Stimulated activated CD8-positive, alpha-beta memory T cell treated with anti-CD3 and anti-CD28 coated beads, Interleukin-2, amount 100 ng/mL, for 48 hours (primary cell): ENCODE results near the gene PIK3IP1.

Source experiments
- DNase-seq, 2 donors: peaks; one replicate each; pipeline ENCODE4 v3.0.0-alpha.2; 2020; ENCODE audit warnings: low read depth in 2 of 2

Gene PIK3IP1

DNA sequence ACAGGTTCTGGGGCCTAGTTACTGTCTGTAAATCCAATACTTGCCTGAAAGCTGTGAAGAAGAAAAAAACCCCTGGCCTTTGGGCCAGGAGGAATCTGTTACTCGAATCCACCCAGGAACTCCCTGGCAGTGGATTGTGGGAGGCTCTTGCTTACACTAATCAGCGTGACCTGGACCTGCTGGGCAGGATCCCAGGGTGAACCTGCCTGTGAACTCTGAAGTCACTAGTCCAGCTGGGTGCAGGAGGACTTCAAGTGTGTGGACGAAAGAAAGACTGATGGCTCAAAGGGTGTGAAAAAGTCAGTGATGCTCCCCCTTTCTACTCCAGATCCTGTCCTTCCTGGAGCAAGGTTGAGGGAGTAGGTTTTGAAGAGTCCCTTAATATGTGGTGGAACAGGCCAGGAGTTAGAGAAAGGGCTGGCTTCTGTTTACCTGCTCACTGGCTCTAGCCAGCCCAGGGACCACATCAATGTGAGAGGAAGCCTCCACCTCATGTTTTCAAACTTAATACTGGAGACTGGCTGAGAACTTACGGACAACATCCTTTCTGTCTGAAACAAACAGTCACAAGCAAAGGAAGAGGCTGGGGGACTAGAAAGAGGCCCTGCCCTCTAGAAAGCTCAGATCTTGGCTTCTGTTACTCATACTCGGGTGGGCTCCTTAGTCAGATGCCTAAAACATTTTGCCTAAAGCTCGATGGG, 13.5 kb downstream of the PIK3IP1 start:
- no peak for DNase-seq

DNA sequence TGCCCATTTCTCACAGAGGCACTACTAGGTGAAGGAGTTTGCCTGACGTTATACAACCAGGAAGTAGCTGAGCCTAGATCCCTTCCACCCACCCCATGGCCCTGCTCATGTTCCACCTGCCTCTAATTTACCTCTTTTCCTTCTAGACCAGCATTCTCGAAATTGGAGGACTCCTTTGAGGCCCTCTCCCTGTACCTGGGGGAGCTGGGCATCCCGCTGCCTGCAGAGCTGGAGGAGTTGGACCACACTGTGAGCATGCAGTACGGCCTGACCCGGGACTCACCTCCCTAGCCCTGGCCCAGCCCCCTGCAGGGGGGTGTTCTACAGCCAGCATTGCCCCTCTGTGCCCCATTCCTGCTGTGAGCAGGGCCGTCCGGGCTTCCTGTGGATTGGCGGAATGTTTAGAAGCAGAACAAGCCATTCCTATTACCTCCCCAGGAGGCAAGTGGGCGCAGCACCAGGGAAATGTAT, 14.1 kb downstream of the PIK3IP1 start:
- DNase-seq: no peak

DNA sequence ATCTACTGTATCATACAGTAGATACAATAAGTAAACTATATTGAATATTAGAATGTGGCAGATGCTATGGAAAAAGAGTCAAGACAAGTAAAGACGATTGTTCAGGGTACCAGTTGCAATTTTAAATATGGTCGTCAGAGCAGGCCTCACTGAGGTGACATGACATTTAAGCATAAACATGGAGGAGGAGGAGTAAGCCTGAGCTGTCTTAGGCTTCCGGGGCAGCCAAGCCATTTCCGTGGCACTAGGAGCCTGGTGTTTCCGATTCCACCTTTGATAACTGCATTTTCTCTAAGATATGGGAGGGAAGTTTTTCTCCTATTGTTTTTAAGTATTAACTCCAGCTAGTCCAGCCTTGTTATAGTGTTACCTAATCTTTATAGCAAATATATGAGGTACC, 14.5 kb downstream of the PIK3IP1 start:
- DNase-seq: no peak

DNA sequence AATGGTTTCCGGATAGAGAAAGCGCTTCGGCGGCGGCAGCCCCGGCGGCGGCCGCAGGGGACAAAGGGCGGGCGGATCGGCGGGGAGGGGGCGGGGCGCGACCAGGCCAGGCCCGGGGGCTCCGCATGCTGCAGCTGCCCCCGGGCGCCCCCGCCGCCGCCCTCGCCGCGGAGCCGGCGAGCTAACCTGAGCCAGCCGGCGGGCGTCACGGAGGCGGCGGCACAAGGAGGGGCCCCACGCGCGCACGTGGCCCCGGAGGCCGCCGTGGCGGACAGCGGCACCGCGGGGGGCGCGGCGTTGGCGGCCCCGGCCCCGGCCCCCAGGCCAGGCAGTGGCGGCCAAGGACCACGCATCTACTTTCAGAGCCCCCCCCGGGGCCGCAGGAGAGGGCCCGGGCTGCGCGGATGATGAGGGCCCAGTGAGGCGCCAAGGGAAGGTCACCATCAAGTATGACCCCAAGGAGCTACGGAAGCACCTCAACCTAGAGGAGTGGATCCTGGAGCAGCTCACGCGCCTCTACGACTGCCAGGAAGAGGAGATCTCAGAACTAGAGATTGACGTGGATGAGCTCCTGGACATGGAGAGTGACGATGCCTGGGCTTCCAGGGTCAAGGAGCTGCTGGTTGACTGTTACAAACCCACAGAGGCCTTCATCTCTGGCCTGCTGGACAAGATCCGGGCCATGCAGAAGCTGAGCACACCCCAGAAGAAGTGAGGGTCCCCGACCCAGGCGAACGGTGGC, 15.7 kb downstream of the PIK3IP1 start:
- no peak for DNase-seq

DNA sequence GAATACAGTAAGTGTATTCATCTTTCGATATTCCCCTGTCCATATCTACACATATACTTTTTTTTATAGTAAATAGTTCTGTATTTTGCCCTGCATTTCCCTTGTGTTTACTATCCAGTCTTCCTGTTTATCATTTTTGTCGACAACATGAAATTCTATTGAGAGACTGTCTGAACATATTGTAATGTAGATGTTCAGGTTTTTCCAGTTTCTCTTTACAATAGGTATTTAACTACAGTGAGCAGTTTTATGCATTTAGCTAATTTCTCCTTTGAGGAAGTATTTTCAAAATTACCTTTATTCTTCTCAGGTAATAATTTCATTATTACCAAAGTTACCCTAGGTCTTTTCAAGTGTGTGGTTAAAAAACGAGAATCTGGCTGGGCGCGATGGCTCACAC, 16.7 kb downstream of the PIK3IP1 start:
- no peak for DNase-seq

DNA sequence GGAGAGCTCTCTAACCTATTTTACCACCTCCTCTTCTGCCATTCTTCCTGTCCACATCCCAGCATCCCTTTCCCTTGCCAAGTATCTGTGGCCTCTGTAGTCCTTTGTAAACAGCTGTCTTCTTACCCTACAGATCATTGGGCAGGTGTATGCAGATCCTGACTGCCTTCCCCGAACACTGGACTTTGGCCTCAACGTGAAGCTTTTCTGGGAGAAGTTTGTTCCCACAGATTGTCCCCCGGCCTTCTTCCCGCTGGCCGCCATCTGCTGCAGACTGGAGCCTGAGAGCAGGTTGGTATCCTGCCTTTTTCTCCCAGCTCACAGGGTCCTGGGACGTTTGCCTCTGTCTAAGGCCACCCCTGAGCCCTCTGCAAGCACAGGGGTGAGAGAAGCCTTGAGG, 17.3 kb downstream of the PIK3IP1 start:
- no peak for DNase-seq

DNA sequence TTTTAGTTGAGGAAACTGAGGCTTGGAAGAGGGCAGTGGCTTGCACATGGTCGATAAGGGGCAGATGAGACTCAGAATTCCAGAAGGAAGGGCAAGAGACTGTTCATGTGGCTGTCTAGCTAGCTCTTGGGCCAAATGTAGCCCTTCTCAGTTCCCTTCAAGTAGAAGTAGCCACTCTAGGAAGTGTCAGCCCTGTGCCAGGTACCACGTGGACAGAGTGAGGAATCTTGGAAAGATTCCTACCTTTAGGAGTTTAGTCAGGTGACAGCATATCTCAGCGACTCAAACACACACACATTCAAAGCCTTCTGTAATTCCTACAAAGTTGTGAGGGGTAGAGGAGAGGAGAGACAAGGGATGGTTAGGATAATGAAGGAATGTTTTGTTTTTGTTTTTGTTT, 18.3 kb downstream of the PIK3IP1 start:
- DNase-seq: no peak

DNA sequence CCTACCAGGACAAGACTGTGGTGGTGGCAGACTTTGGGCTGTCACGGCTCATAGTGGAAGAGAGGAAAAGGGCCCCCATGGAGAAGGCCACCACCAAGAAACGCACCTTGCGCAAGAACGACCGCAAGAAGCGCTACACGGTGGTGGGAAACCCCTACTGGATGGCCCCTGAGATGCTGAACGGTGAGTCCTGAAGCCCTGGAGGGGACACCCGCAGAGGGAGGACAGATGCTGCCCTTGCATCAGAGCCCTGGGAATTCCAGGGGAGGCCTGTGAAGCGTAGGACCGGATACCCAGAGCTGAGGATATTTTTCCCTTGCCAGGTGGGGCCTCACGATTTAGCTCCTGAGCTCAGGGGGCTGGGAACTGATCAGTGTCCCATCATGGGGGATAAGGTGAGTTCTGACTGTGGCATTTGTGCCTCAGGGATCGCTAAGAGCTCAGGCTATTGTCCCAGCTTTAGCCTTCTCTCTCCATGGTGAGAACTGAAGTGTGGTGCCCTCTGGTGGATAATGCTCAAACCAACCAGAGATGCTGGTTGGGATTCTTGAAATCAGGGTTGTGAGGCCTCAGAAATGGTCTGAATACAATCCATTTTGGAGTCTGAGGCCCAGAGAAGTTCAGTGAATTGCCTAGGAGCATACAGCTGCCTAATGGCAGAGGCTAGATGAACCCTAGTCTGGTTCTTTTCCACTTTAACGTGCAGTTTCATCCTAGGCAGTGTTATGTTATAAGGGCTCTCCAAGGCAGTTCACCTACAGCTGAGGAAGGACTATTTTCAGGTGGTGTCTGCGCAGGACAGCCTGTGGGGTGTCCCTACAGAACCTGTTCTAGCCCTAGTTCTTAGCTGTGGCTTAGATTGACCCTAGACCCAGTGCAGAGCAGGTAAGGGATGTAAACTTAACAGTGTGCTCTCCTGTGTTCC, 19.5 kb downstream of the PIK3IP1 start:
- no peak for DNase-seq

DNA sequence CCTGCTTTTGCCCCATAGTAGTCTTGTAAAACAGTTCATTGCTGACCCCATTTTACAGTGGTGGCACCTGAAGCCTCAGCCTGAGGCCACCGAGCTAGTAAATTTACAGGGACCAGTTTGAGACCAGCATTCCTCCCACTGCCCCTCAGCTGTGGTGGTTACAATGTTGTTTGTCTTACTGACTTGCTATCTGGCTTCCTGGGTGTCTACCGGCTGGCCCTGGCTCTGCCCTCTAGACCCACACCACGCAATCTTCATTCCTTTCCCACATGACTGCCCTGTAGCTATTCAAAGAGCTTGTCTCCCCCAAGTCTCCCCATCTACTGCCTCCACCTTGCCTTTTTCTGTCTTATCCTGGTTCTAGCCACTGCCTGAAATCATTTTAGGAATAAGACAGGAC, 20.8 kb downstream of the PIK3IP1 start:
- DNase-seq: no peak

DNA sequence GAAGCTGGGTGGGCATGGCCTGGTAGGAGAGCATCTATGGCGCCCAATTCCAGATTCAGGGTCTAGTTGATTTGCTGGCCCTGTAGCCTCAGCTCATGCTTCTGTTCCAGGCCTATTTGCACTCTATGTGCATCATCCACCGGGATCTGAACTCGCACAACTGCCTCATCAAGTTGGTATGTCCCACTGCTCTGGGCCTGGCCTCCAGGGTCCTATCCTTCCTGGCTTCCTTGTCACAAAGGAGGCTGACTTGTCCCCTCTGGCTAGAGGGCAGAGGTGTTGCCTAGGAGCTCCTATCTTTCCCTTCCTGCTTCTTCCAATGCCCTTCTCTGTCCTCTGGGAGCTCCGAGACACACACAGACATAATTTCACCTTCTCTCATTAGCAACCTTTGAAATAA, 21.3 kb downstream of the PIK3IP1 start:
- no peak for DNase-seq

DNA sequence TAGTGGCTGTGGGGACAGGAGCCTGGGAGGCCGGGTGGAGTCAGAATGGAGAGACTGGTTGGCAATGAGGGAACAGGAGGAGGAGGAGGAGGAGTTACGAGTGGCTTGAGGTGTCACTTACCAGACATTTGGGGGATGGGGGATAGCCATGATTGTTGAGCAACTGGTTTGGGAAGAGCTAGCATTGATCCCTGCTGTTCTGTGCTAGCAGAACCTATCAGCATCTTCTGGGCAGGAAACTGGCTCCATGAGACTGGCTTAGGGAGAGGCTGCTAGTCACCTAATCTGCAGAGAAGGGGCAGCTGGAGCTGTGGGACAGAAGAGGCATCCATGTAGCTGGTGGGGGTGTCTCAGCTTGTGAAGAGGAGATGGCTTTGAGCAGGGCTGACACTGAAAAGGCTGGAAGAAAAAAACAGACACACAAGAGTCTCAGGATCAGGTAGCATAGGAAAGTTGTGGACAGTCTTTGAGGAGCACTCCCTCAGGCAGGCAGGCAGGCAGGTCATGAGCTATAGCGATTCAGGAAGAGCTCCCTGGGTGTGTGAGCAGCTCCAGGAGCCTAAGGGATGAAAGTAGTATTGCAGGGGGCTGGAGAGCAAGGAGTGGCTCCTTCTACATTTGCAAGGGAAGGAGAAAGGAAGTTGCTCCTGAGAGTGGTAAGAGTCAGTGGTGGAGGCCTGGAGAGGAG, 22.3 kb downstream of the PIK3IP1 start:
- DNase-seq: no peak

DNA sequence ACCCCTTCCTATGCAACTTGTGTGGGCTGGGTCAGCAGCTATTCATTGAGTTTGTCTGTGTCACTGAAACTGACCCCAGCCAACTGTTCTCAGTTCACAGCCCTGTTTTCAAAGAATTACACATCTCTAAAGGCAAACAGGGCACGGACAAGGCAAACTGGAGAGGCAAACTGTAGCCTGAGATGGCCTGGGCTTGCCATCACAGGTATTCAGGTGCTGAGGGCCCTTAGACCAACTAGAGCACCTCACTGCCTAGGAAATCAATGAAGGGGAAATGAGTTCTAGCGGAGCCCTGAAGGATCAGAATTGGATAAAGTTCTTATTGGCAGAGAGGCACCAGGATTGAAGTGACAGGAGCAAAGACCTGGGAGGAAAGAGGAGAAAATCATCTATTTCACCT, 24.0 kb downstream of the PIK3IP1 start:
- DNase-seq: no peak

DNA sequence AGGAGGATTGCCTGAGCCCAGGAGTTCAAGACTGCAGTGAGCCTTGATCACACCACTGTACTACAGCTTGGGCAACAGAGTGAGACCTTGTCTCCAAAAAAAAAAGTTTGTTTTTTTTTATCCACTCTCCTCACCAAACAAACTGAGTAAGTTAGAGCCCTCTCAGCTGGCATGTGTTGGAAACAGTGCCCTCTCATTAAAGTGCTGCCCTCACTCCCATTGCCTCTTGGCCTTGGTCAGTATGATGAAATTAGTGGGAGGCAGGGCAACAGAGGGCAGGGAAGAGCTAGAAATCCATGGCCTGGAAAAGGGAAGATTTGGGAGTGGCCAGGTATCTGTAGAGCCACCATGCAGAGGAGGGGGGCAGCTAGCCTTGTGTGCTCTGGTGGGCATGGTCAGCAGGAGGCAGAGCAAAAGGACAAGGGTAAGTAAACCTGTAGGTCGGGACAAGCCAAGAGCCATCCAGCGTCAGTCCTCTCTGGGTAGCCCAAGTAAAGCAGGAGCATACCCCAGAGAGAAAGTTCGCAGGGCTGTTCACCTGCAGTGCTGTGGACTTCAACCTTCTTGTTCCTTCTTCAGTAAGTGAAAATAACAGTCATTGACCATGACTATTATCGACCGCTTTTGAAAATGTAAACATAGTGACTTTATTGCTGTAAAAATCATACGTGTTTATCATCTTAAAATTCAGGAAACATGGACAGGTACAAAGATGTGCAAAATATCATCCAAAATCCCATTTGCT, 28.2 kb downstream of the PIK3IP1 start:
- no peak for DNase-seq

DNA sequence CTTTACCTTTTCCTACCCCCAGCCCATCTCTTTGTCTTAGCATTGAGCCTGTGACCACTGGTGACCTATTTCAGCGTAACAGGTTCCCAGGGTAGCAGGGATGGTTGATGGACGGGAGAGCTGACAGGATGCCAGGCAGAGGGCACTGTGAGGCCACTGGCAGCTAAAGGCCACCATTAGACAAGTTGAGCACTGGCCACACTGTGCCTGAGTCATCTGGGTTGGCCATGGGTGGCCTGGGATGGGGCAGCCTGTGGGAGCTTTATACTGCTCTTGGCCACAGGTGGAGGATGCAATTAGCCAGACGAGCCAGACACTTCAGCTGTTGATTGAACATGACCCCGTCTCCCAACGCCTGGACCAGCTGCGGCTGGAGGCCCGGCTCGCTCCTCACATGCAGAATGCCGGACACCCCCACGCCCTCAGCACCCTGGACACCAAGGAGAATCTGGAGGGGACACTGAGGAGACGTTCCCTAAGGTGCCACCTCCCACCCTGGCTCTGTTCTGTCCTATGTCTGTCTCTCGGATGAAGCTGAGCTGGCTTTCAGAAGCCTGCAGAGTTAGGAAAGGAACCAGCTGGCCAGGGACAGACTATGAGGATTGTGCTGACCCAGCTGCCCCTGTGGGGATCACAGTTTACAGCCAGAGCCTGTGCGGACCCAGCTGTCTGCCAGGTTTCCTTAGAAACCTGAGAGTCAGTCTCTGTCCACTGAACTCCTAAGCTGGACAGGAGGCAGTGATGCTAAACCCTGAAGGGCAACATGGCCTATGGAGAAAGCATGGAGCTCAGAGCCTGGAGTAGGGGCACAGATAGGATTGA, 29.8 kb downstream of the PIK3IP1 start:
- no peak for DNase-seq

DNA sequence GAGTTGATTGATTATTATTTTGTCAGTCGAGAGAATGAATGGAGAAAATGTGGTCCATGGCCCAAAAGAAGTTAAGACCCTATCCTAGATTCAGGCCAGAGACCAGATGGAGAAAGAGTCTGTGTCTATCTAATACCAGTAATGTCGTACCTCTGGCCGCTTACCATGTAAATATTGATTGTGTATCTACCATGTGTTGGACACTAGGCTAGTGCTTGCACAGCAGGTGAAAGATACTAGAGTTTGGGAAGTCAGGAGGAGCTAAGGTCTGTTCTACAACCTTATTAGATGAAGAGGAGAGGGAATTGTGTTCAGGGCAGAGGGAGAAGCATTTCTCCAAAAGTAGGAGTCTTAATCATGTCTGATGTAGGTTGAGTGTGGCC, 31.8 kb downstream of the PIK3IP1 start:
- no peak for DNase-seq

DNA sequence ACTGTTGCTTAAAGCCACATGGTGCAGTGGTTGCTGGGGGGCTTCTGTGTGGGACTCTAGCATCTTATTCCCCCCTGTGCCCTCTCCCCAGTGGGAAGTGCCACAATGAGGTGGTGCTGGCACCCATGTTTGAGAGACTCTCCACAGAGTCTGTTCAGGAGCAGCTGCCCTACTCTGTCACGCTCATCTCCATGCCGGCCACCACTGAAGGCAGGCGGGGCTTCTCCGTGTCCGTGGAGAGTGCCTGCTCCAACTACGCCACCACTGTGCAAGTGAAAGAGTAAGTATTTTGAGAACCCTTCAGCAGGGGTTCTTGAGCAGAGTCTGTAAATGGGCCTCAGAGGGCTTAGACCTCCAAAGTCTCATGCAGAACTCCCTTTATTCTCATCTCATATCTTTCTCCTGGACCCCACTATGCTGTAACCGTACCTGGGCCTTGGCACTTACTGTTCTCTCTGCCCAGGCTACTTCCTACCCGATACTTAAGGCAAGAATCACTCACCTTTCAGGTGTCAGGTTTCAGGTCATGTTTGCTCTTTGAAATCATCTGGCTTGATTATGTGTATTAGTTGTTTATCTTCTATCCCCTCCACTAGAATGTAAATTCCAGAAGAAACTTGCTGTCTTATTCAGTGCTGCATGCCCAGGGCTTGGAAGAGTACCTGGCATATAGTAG, 32.4 kb downstream of the PIK3IP1 start:
- no peak for DNase-seq

DNA sequence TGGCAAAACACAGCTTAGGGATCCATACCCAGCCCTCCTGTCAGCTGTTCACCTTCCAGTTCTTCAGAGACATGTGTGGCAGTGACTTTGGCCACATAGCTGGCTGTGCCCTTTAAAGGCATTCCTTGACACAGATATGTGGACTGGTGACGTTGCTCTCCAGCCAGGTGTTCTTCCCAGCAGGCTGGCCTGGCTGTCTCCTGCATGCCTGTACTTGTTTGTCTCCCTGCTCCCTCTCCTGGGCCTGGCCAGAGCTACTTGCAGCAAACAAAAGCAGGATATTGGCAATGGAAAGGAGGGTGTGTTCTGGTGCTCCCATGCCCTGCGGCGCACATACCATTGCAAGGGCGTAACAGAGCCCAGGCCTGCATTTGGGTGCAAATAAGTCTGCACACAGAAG, 38.3 kb downstream of the PIK3IP1 start:
- no peak for DNase-seq

DNA sequence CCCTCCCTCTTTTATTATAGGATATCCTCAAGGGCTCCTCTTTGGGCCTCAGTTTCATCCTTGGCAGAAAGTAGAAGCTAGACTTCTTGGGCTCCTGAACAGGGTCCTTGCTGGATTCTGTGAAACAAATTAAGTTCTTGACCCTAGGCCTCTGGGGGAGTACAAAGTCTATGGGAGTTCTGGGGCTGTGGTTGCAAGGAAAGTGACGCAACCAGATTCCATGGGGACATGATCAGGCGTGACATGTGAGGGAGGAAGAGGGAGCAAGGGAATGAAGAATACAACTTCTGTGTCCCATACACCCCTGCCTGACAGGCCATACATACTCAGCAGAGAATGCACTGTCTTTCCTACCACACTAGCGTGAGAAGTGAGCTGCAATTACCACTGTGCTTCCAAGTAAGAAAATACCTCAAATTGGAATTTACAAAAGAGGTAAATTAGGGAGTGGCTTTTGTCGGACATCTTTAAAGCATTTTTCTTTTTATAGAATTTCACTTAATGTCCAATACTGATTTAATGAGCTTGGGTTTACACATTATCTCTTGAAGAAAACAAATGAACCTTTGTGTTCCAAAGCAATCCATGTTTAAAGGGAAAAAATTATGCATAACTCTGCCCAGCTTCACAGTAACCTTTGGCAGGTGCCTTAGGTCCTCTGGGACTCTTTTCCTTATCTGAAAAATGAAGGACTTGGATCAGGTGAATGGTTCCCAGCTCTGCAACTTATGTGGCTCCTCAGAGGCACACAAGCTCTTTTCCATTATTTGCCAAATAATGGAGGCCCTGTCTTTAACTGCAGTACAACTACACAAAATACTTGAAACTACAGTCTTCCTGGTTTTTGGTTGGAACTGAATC, 41.3 kb downstream of the PIK3IP1 start:
- DNase-seq: no peak
